ENCODE data around the gene GSAP. TPM values are rescaled to one million over a fixed set of nuclear protein-coding genes. Genes with fewer than 3 reads are reported as not detected.

The GSAP gene
- total and polyA plus RNA-seq, 2 donors (not counting 3 experiments of a cell fraction or from before 2014, with no cell fraction given) = 2.3 to 5.8 TPM

GRCh38 chr7:77426052-77426404 is 9.9 kb upstream of the GSAP start:
- no peaks in the 10 kb centered on the region for H3K27me3 ChIP-seq (ENCODE audit: control insufficient read depth in 2 of 2, insufficient read depth in 2 of 2, low read length in 2 of 2)
- TF ChIP-seq GATA2 (IDR thresholded peaks at IDR 0.05; ENCODE audit: insufficient read depth, insufficient read length, low read depth, low read length) (no peak), POLR2A (IDR thresholded peaks at IDR 0.05; ENCODE audit: low read depth, low read length) (no peak), POLR2AphosphoS5 (IDR thresholded peaks at IDR 0.05; ENCODE audit: insufficient read depth, low read depth, low read length) (no peak), JUN (IDR thresholded peaks at IDR 0.05; ENCODE audit: borderline replicate concordance, insufficient read depth, insufficient read length, low read depth) (no peak), FOS (IDR thresholded peaks at IDR 0.05; ENCODE audit: borderline replicate concordance, insufficient read depth, low read length) (no peak), MYC (IDR thresholded peaks at IDR 0.05; ENCODE audit: low read depth, low read length) (no peak), EZH2 (IDR thresholded peaks at IDR 0.05; ENCODE audit: borderline replicate concordance, low read depth, low read length, severe bottlenecking) (no peak)
- TF ChIP-seq, protein P1, sequence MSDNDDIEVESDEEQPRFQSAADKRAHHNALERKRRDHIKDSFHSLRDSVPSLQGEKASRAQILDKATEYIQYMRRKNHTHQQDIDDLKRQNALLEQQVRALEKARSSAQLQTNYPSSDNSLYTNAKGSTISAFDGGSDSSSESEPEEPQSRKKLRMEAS (IDR thresholded peaks at IDR 0.05; ENCODE audit: insufficient read depth, insufficient read length) = no peak
- TF ChIP-seq, protein P2, sequence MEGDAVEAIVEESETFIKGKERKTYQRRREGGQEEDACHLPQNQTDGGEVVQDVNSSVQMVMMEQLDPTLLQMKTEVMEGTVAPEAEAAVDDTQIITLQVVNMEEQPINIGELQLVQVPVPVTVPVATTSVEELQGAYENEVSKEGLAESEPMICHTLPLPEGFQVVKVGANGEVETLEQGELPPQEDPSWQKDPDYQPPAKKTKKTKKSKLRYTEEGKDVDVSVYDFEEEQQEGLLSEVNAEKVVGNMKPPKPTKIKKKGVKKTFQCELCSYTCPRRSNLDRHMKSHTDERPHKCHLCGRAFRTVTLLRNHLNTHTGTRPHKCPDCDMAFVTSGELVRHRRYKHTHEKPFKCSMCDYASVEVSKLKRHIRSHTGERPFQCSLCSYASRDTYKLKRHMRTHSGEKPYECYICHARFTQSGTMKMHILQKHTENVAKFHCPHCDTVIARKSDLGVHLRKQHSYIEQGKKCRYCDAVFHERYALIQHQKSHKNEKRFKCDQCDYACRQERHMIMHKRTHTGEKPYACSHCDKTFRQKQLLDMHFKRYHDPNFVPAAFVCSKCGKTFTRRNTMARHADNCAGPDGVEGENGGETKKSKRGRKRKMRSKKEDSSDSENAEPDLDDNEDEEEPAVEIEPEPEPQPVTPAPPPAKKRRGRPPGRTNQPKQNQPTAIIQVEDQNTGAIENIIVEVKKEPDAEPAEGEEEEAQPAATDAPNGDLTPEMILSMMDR (IDR thresholded peaks at IDR 0.05; ENCODE audit: extremely low read depth in 1 of 2, insufficient read depth in 1 of 2, low read depth in 1 of 2, low read length in 2 of 2) = no peak
- DNase-seq (ENCODE audit: low read depth, low spot score) (no peak), FAIRE-seq (no peak)
- H2AFZ ChIP-seq (ENCODE audit: low read depth, low read length) = no peak overlapping the region
- no peak overlapping the region for H3K27ac ChIP-seq (ENCODE audit: insufficient read depth, low read depth, low read length)
- dilution Hi-C loops (cut with MboI; ENCODE audit: extremely low pct_ligation_motif_present, low sequenced_read_pairs) = no loop called here
- ChIA-PET POLR2A (no interaction called here), CTCF (interaction anchor here (0.7 to 1.3 kb wide), 2 partner anchors 11 to 29 kb away, joined by 3 read pairs; no protein-coding TSS in a partner anchor)
- no peaks in the 10 kb centered on the region for H3K36me3 ChIP-seq (ENCODE audit: control insufficient read depth in 2 of 2, extremely low read depth in 1 of 2, insufficient read depth in 2 of 2, low read length in 2 of 2)
- intact Hi-C loops (cut with micrococcal nuclease) = loop anchor here (5.0 kb wide), 1 partner anchor 111 kb away; the partner anchor contains the start of gene PTPN12
- no peak overlapping the region for H3K4me3 ChIP-seq (replicated peaks in 1 of 3; ENCODE audit: insufficient read depth in 1 of 3, low read depth in 1 of 3, low read length in 3 of 3)
- no TSS peak for BruUV-seq (replicated peaks)
- peaks cover 21% of the 10 kb centered on the region for H3K4me1 ChIP-seq (ENCODE audit: control insufficient read depth, extremely low read depth, insufficient read depth, low read length)
- H3K79me2 ChIP-seq (ENCODE audit: control insufficient read depth, insufficient read depth, low read length) = no peaks in the 10 kb centered on the region
- no peak overlapping the region for H3K9ac ChIP-seq (replicated peaks; ENCODE audit: extremely low read depth, insufficient read depth, low read length)
- H4K20me1 ChIP-seq (replicated peaks; ENCODE audit: control insufficient read depth, extremely low read depth, insufficient read depth, low read length) = no peaks in the 10 kb centered on the region
- H3K4me2 ChIP-seq (ENCODE audit: insufficient read depth, low read length) = no peak overlapping the region
- no peaks in the 10 kb centered on the region for H3K9me3 ChIP-seq (replicated peaks; ENCODE audit: control insufficient read depth, insufficient read depth, low read length)
- no peaks in the 10 kb centered on the region for H3K9me1 ChIP-seq (replicated peaks; ENCODE audit: control insufficient read depth, extremely low read depth, insufficient read depth, low read length)

All from endothelial cell of umbilical vein (primary cell).